HCT116 (cell line): Measurements from ENCODE around the gene NCOA5. TPM values are rescaled to one million over a fixed set of nuclear protein-coding genes. Genes with fewer than 3 reads are reported as not detected.

ENCODE experiments used
- ATAC-seq: fragments of 200-7000 bp; cut with Tn5 transposase; 2 replicates; pipeline ENCODE4 v1.9.1; 2020; ENCODE audit warnings: mild to moderate bottlenecking, moderate library complexity
- BruUV-seq: library from RNA; stranded (reverse); fragments of 400-500 nt; replicated peaks from 2 replicates; lab custom pipeline; 2021; lab: Mats Ljungman, UMichigan
- CTCF ChIA-PET: fragments of 300-600 bp; sonication (Branson Sonifier 250); formaldehyde crosslinking; loops from one replicate; lab custom pipeline; 2021; ENCODE audit warnings: antibody characterized with exemption; lab: Charles Lee
- POLR2A ChIA-PET: fragments of 300-600, 350-600 bp; sonication (Branson Sonifier 250); formaldehyde crosslinking; loops from one replicate; lab custom pipeline; 2021; ENCODE audit warnings: antibody characterized with exemption; lab: Charles Lee
- RAD21 ChIA-PET, 2 experiments: fragments of 300-600 bp; sonication (Branson Sonifier 250); formaldehyde crosslinking; loops; one replicate each; lab custom pipeline; 2023; ENCODE audit warnings: low total read pairs in 2 of 2; ENCODE audit not compliant: uncharacterized antibody in 2 of 2, unreplicated experiment in 2 of 2, low non-redundant PET in 1 of 2; lab: Charles Lee
- DNase-seq: peaks from one replicate; pipeline ENCODE4 v3.0.0-alpha.2; 2010; ENCODE audit warnings: low read depth, low spot score
- H2AFZ ChIP-seq: fragments of 200-600 bp; shearing (Covaris generic), sonication (generic); 2 replicates; pipeline ENCODE4 v1.6.1; 2017; ENCODE audit warnings: low read depth, mixed run types, mixed read lengths, antibody characterized with exemption, low read length; ENCODE audit not compliant: poor library complexity, severe bottlenecking
- H3K27ac ChIP-seq: 2 replicates; pipeline ENCODE4 v1.5.1; 2012; ENCODE audit warnings: low read depth, low read length
- H3K27me3 ChIP-seq: fragments of 200-600 bp; sonication (generic); 2 replicates; pipeline ENCODE4 v1.6.1; 2016; ENCODE audit warnings: mixed run types, low read length, mixed read lengths; ENCODE audit not compliant: insufficient read depth
- H3K36me3 ChIP-seq, 2 experiments: fragments of 200-500 bp in 1 of 2; fragments of 200-600 bp in 1 of 2; sonication (Bioruptor generic) in 1 of 2; sonication (generic) in 1 of 2; 2 replicates each; pipeline versions ENCODE4 v1.5.1 to v1.6.1; 2014 to 2016; ENCODE audit warnings: low read length in 2 of 2, inconsistent platforms in 1 of 2, mixed read lengths in 1 of 2, mixed run types in 1 of 2; ENCODE audit not compliant: insufficient read depth in 2 of 2, control insufficient read depth in 1 of 2
- H3K4me1 ChIP-seq, 2 experiments: fragments of 200-600 bp in 1 of 2; sonication (generic) in 1 of 2; 2 replicates each; pipeline versions ENCODE4 v1.5.1 to v1.6.1; 2012 to 2017; ENCODE audit warnings: low read length in 2 of 2, inconsistent platforms in 1 of 2, mild to moderate bottlenecking in 1 of 2, mixed read lengths in 1 of 2, mixed run types in 1 of 2, moderate library complexity in 1 of 2; ENCODE audit not compliant: insufficient read depth in 2 of 2, control insufficient read depth in 1 of 2
- H3K4me2 ChIP-seq: fragments of 200-600 bp; sonication (generic); 2 replicates; pipeline ENCODE4 v1.6.1; 2017; ENCODE audit warnings: mixed run types, low read length, mixed read lengths
- H3K4me3 ChIP-seq, 2 experiments: fragments of 200-600 bp in 1 of 2; sonication (generic) in 1 of 2; replicated peaks in 1 of 2; 2 replicates each; pipeline ENCODE4 v1.5.1; 2011 to 2016; ENCODE audit warnings: low read length in 2 of 2, control low read depth in 1 of 2, low read depth in 1 of 2, mild to moderate bottlenecking in 1 of 2, mixed read lengths in 1 of 2, mixed run types in 1 of 2
- H3K79me2 ChIP-seq: fragments of 200-600 bp; sonication (generic); 2 replicates; pipeline ENCODE4 v1.6.1; 2017; ENCODE audit warnings: mild to moderate bottlenecking, mixed run types, low read length, moderate library complexity, mixed read lengths; ENCODE audit not compliant: insufficient read depth
- H3K9ac ChIP-seq: fragments of 200-600 bp; sonication (generic); 2 replicates; pipeline ENCODE4 v1.6.1; 2016; ENCODE audit warnings: low read length, mixed read lengths
- H3K9me2 ChIP-seq: fragments of 200-600 bp; sonication (generic), shearing (Covaris generic); 2 replicates; pipeline ENCODE4 v1.6.1; 2017; ENCODE audit warnings: mixed run types, mild to moderate bottlenecking, moderate library complexity; ENCODE audit not compliant: insufficient read depth
- H3K9me3 ChIP-seq, 2 experiments: fragments of 200-500 bp in 1 of 2; fragments of 200-600 bp in 1 of 2; sonication (Bioruptor generic) in 1 of 2; sonication (generic) in 1 of 2; 2 replicates each; pipeline ENCODE4 v1.6.1; 2014 to 2017; ENCODE audit warnings: low read length in 2 of 2, mixed read lengths in 2 of 2, inconsistent platforms in 1 of 2, low read depth in 1 of 2, mild to moderate bottlenecking in 1 of 2, mixed run types in 1 of 2, moderate library complexity in 1 of 2; ENCODE audit not compliant: control insufficient read depth in 1 of 2, insufficient read depth in 1 of 2
- H4K20me1 ChIP-seq: fragments of 200-600 bp; sonication (generic), shearing (Covaris generic); 2 replicates; pipeline ENCODE4 v1.6.1; 2017; ENCODE audit warnings: mixed run types, mild to moderate bottlenecking, moderate library complexity; ENCODE audit not compliant: insufficient read depth
- ATF3 ChIP-seq: IDR thresholded peaks from 2 replicates; pipeline ENCODE4 v1.6.1; 2012
- CBX3 ChIP-seq: IDR thresholded peaks from 2 replicates; pipeline ENCODE4 v1.6.1; 2012; ENCODE audit warnings: low read depth
- CEBPB ChIP-seq: IDR thresholded peaks from 2 replicates; pipeline ENCODE4 v1.6.1; 2012; ENCODE audit warnings: low read depth
- CTCF ChIP-seq, 3 experiments: fragments of 200-600 bp in 1 of 3; sonication (generic) in 1 of 3; IDR thresholded peaks in 2 of 3; conservative IDR thresholded peaks in 1 of 3; 2 replicates each; pipeline ENCODE4 v1.5.1; 2012 to 2017; ENCODE audit warnings: low read depth in 2 of 3, low read length in 2 of 3, antibody characterized with exemption in 1 of 3, borderline replicate concordance in 1 of 3, control low read depth in 1 of 3, mild to moderate bottlenecking in 1 of 3, mixed read lengths in 1 of 3, mixed run types in 1 of 3, moderate library complexity in 1 of 3; ENCODE audit not compliant: insufficient read depth in 1 of 3
- EGR1 ChIP-seq: IDR thresholded peaks from 2 replicates; pipeline ENCODE4 v1.6.1; 2012; ENCODE audit warnings: low read depth
- EZH2 ChIP-seq: fragments of 200-600 bp; sonication (generic); IDR thresholded peaks from 2 replicates; pipeline ENCODE4 v1.6.1; 2017; ENCODE audit warnings: antibody characterized with exemption, mixed run types
- EZH2phosphoT487 ChIP-seq: fragments of 200-600 bp; IDR thresholded peaks from 2 replicates; pipeline ENCODE4 v1.6.1; 2018; ENCODE audit warnings: antibody characterized with exemption, borderline replicate concordance
- FOSL1 ChIP-seq: IDR thresholded peaks from 2 replicates; pipeline ENCODE4 v1.6.1; 2012; ENCODE audit warnings: low read depth
- JUND ChIP-seq: IDR thresholded peaks from 2 replicates; pipeline ENCODE4 v1.6.1; 2012
- POLR2AphosphoS5 ChIP-seq: IDR thresholded peaks from 2 replicates; pipeline ENCODE4 v1.6.1; 2011; ENCODE audit warnings: mild to moderate bottlenecking, low read depth, low read length, moderate library complexity
- REST ChIP-seq: IDR thresholded peaks from 2 replicates; pipeline ENCODE4 v1.6.1; 2012; ENCODE audit warnings: low read depth
- SIN3A ChIP-seq: IDR thresholded peaks from 2 replicates; pipeline ENCODE4 v1.6.1; 2012; ENCODE audit warnings: low read depth
- SP1 ChIP-seq: IDR thresholded peaks from 2 replicates; pipeline ENCODE4 v1.6.1; 2012; ENCODE audit warnings: low read depth
- TCF7L2 ChIP-seq: IDR thresholded peaks from 2 replicates; pipeline ENCODE4 v1.7.0; 2011; ENCODE audit warnings: borderline replicate concordance, inconsistent platforms; ENCODE audit not compliant: insufficient read depth, insufficient read length; ENCODE audit errors: extremely low read depth
- YY1 ChIP-seq: IDR thresholded peaks from 2 replicates; pipeline ENCODE4 v1.6.1; 2011; ENCODE audit warnings: low read length, low read depth, moderate library complexity, mild to moderate bottlenecking; ENCODE audit not compliant: insufficient replicate concordance; ENCODE audit errors: extremely low read depth
- ZFX ChIP-seq: fragments of 450-650 bp; IDR thresholded peaks from 2 replicates; pipeline ENCODE4 v1.6.1; 2017
- ZNF274 ChIP-seq: fragments of 200-500 bp; sonication (Bioruptor generic); IDR thresholded peaks from 2 replicates; pipeline ENCODE4 v1.6.1; 2014; ENCODE audit warnings: mild to moderate bottlenecking, low read depth, low read length, inconsistent platforms
- intact Hi-C: fragments of 100-400 bp; cut with micrococcal nuclease; formaldehyde crosslinking; loops from 2 replicates; pipeline ENCODE4 v1.10.0; 2022
- total RNA-seq: library from RNA; stranded (reverse); gene quantifications from one replicate; pipeline ENCODE4 v1.2.1, GENCODE V29; 2021; ENCODE audit not compliant: unreplicated experiment
- TF ChIP-seq, protein P1 (sequence below): IDR thresholded peaks from 2 replicates; pipeline ENCODE4 v1.6.1; 2012

Gene NCOA5
- total RNA-seq, 1 experiment from 2014 or later: 31.6 TPM

GRCh38 chr20:46012921-46013320 lies 76.8 kb downstream of the NCOA5 start:
- Histone ChIP-seq H3K9ac (no peak overlapping the region), H3K79me2 (no peaks in the 10 kb centered on the region), H3K4me2 (no peak overlapping the region), H3K27me3 (no peaks in the 10 kb centered on the region), H3K36me3 (no peaks in the 10 kb centered on the region), H3K4me3 (no peak overlapping the region), H3K9me3 (no peaks in the 10 kb centered on the region), H3K27ac (no peak overlapping the region), H4K20me1 (no peaks in the 10 kb centered on the region), H3K4me1 (peaks cover 6 to 22% of the 10 kb centered on the region in 2 experiments; a peak in 3 of 4 replicates), H3K9me2 (no peaks in the 10 kb centered on the region), H2AFZ (no peak overlapping the region)
- ChIA-PET RAD21 (no interaction called here), POLR2A (no interaction called here), CTCF (interaction anchor here (0.7 to 2.4 kb wide), 5 partner anchors 10 to 394 kb away, joined by 3 to 15 read pairs (median 4); partner anchors contain the start of gene ELMO2)
- intact Hi-C loops: no loop called here
- DNase-seq (no peak), ATAC-seq (no peak)
- TF ChIP-seq ATF3 (no peak), ZFX (no peak), JUND (no peak), SIN3A (no peak), CTCF (IDR thresholded peaks at IDR 0.05 in 2 of 3, conservative IDR thresholded peaks at IDR 0.05 in 1 of 3; ENCODE audit: borderline replicate concordance in 1 of 3, insufficient read depth in 1 of 3, low read depth in 2 of 3, low read length in 2 of 3) (no peak), YY1 (no peak), TCF7L2 (no peak), REST (no peak), EGR1 (no peak), EZH2 (no peak), FOSL1 (no peak), EZH2phosphoT487 (no peak), ZNF274 (no peak), CEBPB (no peak), SP1 (no peak), POLR2AphosphoS5 (no peak), CBX3 (no peak)
- TF ChIP-seq, protein P1, sequence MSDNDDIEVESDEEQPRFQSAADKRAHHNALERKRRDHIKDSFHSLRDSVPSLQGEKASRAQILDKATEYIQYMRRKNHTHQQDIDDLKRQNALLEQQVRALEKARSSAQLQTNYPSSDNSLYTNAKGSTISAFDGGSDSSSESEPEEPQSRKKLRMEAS: no peak
- BruUV-seq: no TSS peak
